ENCODE data around the gene NDUFB8.
A peak's percentile ranks its signal among the peaks of the same experiment; 100 is the strongest.

NDUFB8 gene

DNA sequence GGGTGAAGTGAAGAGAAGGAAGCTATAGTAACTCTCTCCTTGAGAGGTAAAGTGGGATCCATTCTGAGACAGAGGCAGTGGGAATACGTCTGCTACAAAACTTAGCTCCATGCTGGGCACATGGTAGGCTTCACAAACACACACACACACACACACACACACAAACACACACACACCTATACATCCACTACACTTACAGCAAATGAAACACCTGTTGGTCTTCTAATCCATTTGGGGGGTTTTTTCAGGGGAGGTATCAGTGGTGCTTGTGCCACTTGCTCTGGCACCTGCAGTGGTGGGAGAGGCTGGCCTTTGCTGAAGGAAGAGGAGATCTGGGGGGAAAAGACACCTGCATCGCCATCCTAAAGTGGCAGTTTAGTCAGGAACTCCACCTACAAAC lies 24.5 kb downstream of the NDUFB8 start:
- no peak for DNase-seq

DNA sequence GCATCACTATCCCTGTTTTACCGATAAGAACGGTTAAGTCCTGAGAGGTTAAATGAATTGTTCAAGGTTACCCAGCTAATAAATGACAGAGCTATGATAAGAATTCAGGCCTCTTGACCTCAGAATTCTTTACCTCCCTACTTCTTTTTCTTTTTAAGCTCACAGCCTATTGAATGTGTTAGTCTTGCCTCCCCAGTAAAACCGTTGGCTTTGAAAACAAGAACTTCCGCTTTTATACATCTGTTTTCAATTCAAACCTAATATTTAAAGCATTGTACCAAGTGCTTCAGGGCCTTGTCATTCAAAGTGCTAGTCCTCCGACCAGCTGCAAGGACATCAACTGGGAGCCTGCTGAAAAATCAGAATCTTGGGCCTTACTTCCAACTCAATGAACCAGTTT lies 25.6 kb downstream of the NDUFB8 start:
- no peak for DNase-seq

GRCh38 chr10:100502926-100503494 lies 26.7 kb downstream of the NDUFB8 start:
- no peak for DNase-seq

DNA sequence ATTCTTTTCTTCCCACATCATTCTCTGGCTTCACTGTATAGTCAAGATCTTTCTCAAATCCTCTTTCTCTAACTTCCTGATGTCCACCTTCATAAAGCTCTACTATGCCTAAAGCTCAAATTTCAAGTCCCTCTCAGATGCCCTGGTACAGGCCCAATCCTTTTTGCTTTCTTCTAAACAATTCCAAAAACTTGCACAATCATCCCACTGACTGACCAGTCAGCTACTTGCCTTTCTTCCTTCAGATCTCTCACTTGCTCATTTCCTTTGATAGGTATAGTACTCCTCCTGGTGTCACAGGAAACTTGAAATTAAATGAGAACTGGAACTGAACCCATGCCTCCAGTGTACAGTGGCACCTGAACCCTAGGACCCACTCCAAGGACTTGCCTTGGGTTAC lies 28.2 kb downstream of the NDUFB8 start:
- DNase-seq, result no peak

DNA sequence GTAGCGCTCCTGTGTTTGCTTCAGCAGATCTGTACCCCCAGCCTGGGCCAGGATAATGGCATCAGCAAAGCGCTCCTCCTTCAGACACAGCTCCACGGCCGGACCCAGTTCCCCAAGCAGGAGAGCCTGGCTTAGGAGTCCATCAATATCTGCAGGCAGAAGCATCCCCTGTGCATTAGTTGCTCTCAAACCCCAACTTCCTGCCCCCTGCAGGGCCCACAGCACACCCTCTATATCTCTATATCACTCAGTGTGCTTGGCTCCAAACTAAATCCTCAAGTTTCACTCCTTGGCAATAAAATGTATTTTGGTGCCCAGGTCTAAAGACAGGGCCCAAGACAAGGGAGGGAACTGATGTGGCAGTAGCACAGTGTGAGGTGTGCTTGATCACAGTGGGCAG lies 31.6 kb downstream of the NDUFB8 start:
- no peak for DNase-seq

DNA sequence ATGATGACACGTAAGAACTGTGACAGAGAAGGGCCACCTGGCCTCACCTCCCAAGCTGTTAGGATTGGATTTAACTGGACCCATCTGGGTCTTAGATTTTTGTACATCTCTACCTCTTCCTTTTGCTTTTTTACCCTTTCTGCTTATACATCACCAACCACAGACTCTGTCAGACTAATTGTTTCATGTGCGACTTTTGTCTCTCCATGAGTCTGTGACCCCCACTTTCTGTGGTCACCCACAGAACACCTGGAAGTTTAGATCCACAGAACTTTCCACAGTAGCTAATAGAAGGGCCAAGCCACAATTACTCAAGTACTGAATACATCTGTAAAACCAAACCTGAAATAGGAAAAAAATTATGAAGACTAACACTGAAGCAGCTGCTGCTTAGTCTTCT lies 33.1 kb downstream of the NDUFB8 start:
- no peak for DNase-seq

GRCh38 chr10:100490531-100490930 lies 39.1 kb downstream of the NDUFB8 start:
- DNase-seq, result no peak

GRCh38 chr10:100489396-100489795 lies 40.3 kb downstream of the NDUFB8 start:
- no peak for DNase-seq

- no peak for DNase-seq
Measured at GRCh38 chr10:100487529-100487928, 42.1 kb downstream of the NDUFB8 start.

DNA sequence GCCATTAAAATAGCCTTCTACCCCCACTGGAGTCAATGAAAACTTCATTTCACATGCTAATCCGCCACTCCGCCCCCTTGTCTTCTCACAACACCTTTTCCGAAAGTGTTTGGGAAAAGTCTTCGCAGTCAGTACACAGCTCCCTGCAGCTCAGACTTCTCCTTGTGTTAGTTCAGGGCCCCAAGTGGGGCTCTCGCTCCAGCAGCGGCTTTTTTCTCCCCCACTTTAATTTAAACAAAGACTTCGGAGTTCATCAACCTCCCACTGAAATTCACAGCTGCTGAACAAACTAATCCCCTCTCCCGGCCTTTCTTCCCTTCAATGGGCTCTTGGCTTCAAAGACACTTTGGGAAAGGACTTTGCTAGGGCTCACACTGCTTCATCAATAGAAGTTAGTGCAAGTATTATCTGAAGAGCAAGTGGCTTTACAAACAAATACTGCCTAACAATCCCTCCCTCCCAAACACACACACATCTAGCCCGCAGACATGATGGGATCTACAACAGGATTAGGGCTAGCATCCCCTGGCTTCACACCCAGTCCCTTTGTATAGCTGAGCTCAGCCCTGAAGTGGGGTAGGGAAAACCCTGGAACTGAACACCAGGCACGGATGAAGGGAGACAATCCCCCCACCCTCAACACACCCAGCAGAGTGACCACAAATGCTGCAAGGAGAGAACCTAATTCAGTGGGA lies 43.7 kb downstream of the NDUFB8 start:
- DNase-seq, result no peak

GRCh38 chr10:100485366-100485765 lies 44.3 kb downstream of the NDUFB8 start:
- no peak for DNase-seq

GRCh38 chr10:100483876-100484666 lies 45.6 kb downstream of the NDUFB8 start:
- DNase-seq, result no peak

- DNase-seq, result no peak
Measured at GRCh38 chr10:100482834-100483185, 46.9 kb downstream of the NDUFB8 start.

- peak; percentile 78 to 84 for DNase-seq
Measured at GRCh38 chr10:100482181-100482833, 47.4 kb downstream of the NDUFB8 start.

DNA sequence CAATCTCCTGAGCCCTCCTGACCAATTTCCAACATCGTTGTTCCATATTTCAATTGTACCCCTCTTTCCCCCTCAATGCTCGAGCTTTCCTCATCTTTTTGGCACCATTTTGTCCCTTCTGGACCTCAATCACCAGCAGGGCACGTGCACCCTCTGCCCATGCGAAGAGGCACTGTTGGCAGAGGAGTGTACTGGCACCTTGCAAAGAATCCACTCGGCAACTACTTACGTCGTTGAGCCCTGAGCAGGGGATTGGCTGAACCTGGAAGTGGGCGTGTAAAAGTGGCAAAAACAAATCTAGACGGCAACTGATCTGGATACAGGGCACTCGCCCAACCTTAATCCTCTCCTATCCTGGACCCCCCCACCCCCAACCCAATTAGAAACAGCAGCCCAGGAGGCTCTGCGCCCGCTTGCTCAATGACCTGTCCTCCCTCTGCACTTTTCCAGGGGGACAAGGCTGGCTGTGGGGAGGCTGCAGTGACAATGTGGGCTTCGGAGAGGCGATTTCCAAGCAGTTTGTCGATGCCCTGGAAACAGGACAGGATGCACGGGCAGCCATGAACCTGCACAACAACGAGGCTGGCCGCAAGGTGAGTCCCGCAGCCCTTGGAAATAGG lies 48.1 kb downstream of the NDUFB8 start:
- peak; percentile 95 to 96 for DNase-seq

DNA sequence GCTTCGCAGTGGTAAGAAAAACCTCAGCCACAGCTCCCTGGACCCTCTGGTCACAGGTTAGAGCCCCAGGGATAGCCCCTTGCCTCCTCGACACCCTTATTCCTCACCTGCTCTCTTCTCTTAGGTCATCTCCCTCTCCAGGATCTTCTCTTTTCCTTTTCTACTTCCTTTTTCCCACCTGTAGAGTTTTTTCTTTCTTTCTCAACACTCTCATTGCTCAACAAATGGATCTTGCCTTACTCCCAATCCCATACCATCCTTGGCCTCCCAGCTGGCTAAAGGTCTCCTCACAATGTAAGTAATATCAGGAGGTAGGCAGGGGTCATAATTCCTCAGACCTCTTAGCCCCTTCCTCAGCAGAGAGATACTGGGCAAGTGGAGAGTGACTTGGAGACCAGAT lies 49.7 kb downstream of the NDUFB8 start:
- no peak for DNase-seq

GRCh38 chr10:100479037-100479436 lies 50.6 kb downstream of the NDUFB8 start:
- no peak for DNase-seq

- no peak for DNase-seq
Measured at GRCh38 chr10:100477970-100478369, 51.7 kb downstream of the NDUFB8 start.

Data from Kasumi-1 (cell line).